Glutamatergic neuron (in vitro differentiated cells): ENCODE data around the gene RPUSD2. TPM values are rescaled to one million over a fixed set of nuclear protein-coding genes. Genes with fewer than 3 reads are reported as not detected.
A peak's percentile ranks its signal among the peaks of the same experiment; 100 is the strongest.

Experiments used
- DNase-seq: peaks from one replicate; pipeline ENCODE4 v3.0.0; 2022
- H3K27ac Mint-ChIP-seq: one replicate; pipeline ENCODE4 v1.8.0; 2020; ENCODE audit warnings: mild to moderate bottlenecking, mixed read lengths, inconsistent platforms; ENCODE audit not compliant: unreplicated experiment
- H3K27me3 Mint-ChIP-seq: one replicate; pipeline ENCODE4 v1.8.0; 2020; ENCODE audit warnings: mild to moderate bottlenecking, moderate library complexity, mixed read lengths, inconsistent platforms; ENCODE audit not compliant: unreplicated experiment
- H3K36me3 Mint-ChIP-seq: one replicate; pipeline ENCODE4 v1.8.0; 2020; ENCODE audit warnings: mild to moderate bottlenecking, mixed read lengths, inconsistent platforms; ENCODE audit not compliant: unreplicated experiment
- H3K4me1 Mint-ChIP-seq: one replicate; pipeline ENCODE4 v1.8.0; 2020; ENCODE audit warnings: mild to moderate bottlenecking, low read depth, mixed read lengths, inconsistent platforms; ENCODE audit not compliant: unreplicated experiment
- H3K4me3 Mint-ChIP-seq: one replicate; pipeline ENCODE4 v1.8.0; 2020; ENCODE audit warnings: mild to moderate bottlenecking, mixed read lengths, inconsistent platforms; ENCODE audit not compliant: unreplicated experiment
- H3K9me3 Mint-ChIP-seq: one replicate; pipeline ENCODE4 v1.8.0; 2020; ENCODE audit warnings: mild to moderate bottlenecking, moderate library complexity, mixed read lengths, inconsistent platforms; ENCODE audit not compliant: unreplicated experiment
- CTCF ChIP-seq: fragments of 200-600 bp; sonication (generic); IDR thresholded peaks from one replicate; pipeline ENCODE4 v1.5.0; 2021; ENCODE audit not compliant: partially characterized antibody, unreplicated experiment
- total RNA-seq: library from RNA; stranded (reverse); fragmentation: NEBNext Ultra II Directional; extraction: Animal tissue kit (Norgen Biotek cat#: 25700); gene quantifications from one replicate; pipeline ENCODE4 v1.2.1, GENCODE V29; 2021; ENCODE audit not compliant: unreplicated experiment

RPUSD2 gene
- total RNA-seq, 1 donor from 2014 or later, result 10.6 TPM

GRCh38 chr15:40582726-40583246, 13.7 kb downstream of the RPUSD2 start:
- no peaks in the 10 kb centered on the region for H3K4me1 Mint-ChIP-seq
- TF ChIP-seq CTCF, result no peak
- no peak overlapping the region for H3K27ac Mint-ChIP-seq
- DNase-seq, result no peak
- H3K27me3 Mint-ChIP-seq, result no peaks in the 10 kb centered on the region
- no peak overlapping the region for H3K4me3 Mint-ChIP-seq
- no peaks in the 10 kb centered on the region for H3K9me3 Mint-ChIP-seq
- H3K36me3 Mint-ChIP-seq, result no peaks in the 10 kb centered on the region

- Mint-ChIP-seq H3K36me3 (no peaks in the 10 kb centered on the region), H3K27ac (no peak overlapping the region), H3K27me3 (no peaks in the 10 kb centered on the region), H3K9me3 (no peaks in the 10 kb centered on the region), H3K4me3 (no peak overlapping the region), H3K4me1 (no peaks in the 10 kb centered on the region)
- TF ChIP-seq CTCF, result no peak
- DNase-seq, result no peak
Observed at GRCh38 chr15:40584191-40584590, 15.1 kb downstream of the RPUSD2 start.

DNA sequence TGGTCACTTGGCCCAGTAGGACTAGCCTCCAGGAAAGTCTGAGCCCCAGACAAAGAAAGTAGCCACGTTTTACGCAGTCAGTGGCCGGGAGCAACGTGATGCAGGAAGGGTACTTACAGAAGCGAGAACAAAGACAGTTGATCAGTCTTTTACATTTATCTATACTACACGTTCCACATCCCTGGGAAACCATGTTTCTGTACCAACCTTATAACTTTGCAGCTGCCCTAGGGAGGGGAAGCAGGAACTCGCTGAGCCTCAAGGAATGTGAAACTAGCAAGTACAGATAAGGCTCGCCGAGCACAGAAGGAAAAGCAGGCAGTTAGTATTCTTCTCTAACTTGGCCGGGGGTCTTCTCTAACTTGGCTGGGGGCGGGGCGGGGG, 21.6 kb downstream of the RPUSD2 start:
- H3K4me1 Mint-ChIP-seq, result peaks cover 7% of the 10 kb centered on the region
- H3K27me3 Mint-ChIP-seq, result peaks cover 18% of the 10 kb centered on the region
- H3K27ac Mint-ChIP-seq, result no peak overlapping the region
- peak overlapping the region; percentile 56 for H3K4me3 Mint-ChIP-seq
- DNase-seq, result no peak
- H3K9me3 Mint-ChIP-seq, result peaks cover 19% of the 10 kb centered on the region
- TF ChIP-seq CTCF, result no peak
- H3K36me3 Mint-ChIP-seq, result no peaks in the 10 kb centered on the region

- Mint-ChIP-seq H3K4me1 (peaks cover 7% of the 10 kb centered on the region), H3K27ac (no peak overlapping the region), H3K36me3 (no peaks in the 10 kb centered on the region), H3K9me3 (peaks cover 19% of the 10 kb centered on the region), H3K4me3 (no peak overlapping the region), H3K27me3 (peaks cover 18% of the 10 kb centered on the region)
- DNase-seq, result no peak
- TF ChIP-seq CTCF, result no peak
Observed at GRCh38 chr15:40591389-40591788, 22.3 kb downstream of the RPUSD2 start.

- H3K27ac Mint-ChIP-seq, result no peak overlapping the region
- no peaks in the 10 kb centered on the region for H3K36me3 Mint-ChIP-seq
- no peak for TF ChIP-seq CTCF
- H3K4me1 Mint-ChIP-seq, result peaks cover 7% of the 10 kb centered on the region
- peaks cover 20% of the 10 kb centered on the region for H3K9me3 Mint-ChIP-seq
- no peak for DNase-seq
- H3K4me3 Mint-ChIP-seq, result peak overlapping the region; percentile 98
- peaks cover 18% of the 10 kb centered on the region for H3K27me3 Mint-ChIP-seq
Observed at GRCh38 chr15:40593165-40593564, 24.1 kb downstream of the RPUSD2 start.
